ENCODE data around the gene XPO6. TPM values are rescaled to one million over a fixed set of nuclear protein-coding genes. Genes with fewer than 3 reads are reported as not detected.

The XPO6 gene
- total and polyA plus RNA-seq, 2 of the 13 experiments (the other 11 are each of a cell fraction or from before 2014, with no cell fraction given) = 109 to 129 TPM

DNA sequence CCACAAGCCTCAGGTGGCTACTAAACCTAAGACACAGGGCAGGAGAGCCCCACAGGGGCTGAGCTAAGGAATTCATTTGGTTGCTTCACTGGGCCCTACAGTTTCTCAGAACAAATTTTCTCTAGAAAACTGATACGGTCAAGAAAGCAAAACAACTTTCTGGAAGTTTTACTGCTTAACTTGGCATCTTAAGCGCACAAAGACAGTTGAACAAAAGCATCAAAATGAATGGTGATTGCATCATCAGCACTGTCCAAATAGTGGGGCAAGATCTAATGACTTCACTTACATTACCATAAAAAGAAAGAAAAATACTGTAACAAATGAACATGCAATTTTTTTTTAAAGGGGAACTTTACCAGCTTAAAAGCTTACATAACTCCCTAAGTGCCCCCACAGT is 47.6 kb downstream of the XPO6 start:
- ChIA-PET CTCF (ENCODE audit: low intra/inter-chr PET ratio, low total read pairs) (no interaction called here), POLR2A (no interaction called here)
- Histone ChIP-seq H3K9me3 (ENCODE audit: low read length) (no peaks in the 10 kb centered on the region), H4K20me1 (ENCODE audit: insufficient read depth, low read length) (no peaks in the 10 kb centered on the region), H3K9ac (ENCODE audit: insufficient read depth, low read depth, low read length) (no peak overlapping the region), H3K36me3 (replicated peaks in 1 of 2; ENCODE audit: control insufficient read depth in 1 of 2, insufficient read depth in 2 of 2, low read length in 2 of 2) (peaks cover 25 to 52% of the 10 kb centered on the region in 2 experiments), H3K4me3 (replicated peaks in 1 of 3; ENCODE audit: insufficient read depth in 1 of 3, low read depth in 2 of 3, low read length in 3 of 3) (no peak overlapping the region), H3K27ac (ENCODE audit: extremely low read length, insufficient read depth, low read length) (no peak overlapping the region), H2AFZ (ENCODE audit: low read length) (no peak overlapping the region), H3K79me2 (ENCODE audit: insufficient read depth, low read length) (peaks cover 3% of the 10 kb centered on the region), H3K27me3 (ENCODE audit: control insufficient read depth in 1 of 2, insufficient read depth in 2 of 2, low read length in 2 of 2) (no peaks in the 10 kb centered on the region), H3K4me1 (ENCODE audit: insufficient read depth, low read length) (peaks cover 10% of the 10 kb centered on the region), H3K4me2 (ENCODE audit: low read depth, low read length) (no peak overlapping the region)
- no peak for ATAC-seq
- FAIRE-seq = no peak
- WGBS (ENCODE audit: low lambda C conversion rate) = 87% methylated on average over 2 of the region's 2 CpGs
- in situ Hi-C loops (cut with HindIII; ENCODE audit: extremely low pct_ligation_motif_present, low pct_unique_long_range_greater_than_20kb) = no loop called here
- peak; percentile 32 for DNase-seq (ENCODE audit: low spot score)
- BruUV-seq (replicated peaks) = no TSS peak
- TF ChIP-seq POGZ (CRISPR knock-in tag; IDR thresholded peaks at IDR 0.05) (no peak), SOX6 (IDR thresholded peaks at IDR 0.05) (no peak), SOX6 (CRISPR knock-in tag; IDR thresholded peaks at IDR 0.05) (peak; percentile 41; the same call in 1 of the 2 replicates), CEBPG (CRISPR knock-in tag; IDR thresholded peaks at IDR 0.05) (peak; percentile 86), SOX13 (IDR thresholded peaks at IDR 0.05) (no peak), SOX13 (CRISPR knock-in tag; conservative IDR thresholded peaks at IDR 0.05 in 1 of 2, IDR thresholded peaks at IDR 0.05 in 1 of 2) (peak in 1 of 2 experiments; percentile 80; a peak in 2 of 4 replicates), GATAD2A (CRISPR knock-in tag; IDR thresholded peaks at IDR 0.05) (peak; percentile 38; the same call in 1 of the 2 replicates), SOX5 (CRISPR knock-in tag; IDR thresholded peaks at IDR 0.05; ENCODE audit: borderline replicate concordance) (peak; percentile 18; the same call in 1 of the 2 replicates), ATF7 (IDR thresholded peaks at IDR 0.05) (peak; percentile 83), ATF7 (CRISPR knock-in tag; IDR thresholded peaks at IDR 0.05) (no peak), CEBPB (IDR thresholded peaks at IDR 0.05; ENCODE audit: borderline replicate concordance, low read depth, low read length) (peak; percentile 96)
- TF ChIP-seq, protein P1, sequence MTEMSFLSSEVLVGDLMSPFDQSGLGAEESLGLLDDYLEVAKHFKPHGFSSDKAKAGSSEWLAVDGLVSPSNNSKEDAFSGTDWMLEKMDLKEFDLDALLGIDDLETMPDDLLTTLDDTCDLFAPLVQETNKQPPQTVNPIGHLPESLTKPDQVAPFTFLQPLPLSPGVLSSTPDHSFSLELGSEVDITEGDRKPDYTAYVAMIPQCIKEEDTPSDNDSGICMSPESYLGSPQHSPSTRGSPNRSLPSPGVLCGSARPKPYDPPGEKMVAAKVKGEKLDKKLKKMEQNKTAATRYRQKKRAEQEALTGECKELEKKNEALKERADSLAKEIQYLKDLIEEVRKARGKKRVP (CRISPR knock-in tag; IDR thresholded peaks at IDR 0.05) = peak in 1 of 2 experiments; percentile 76; a peak in 2 of 4 replicates
- TF ChIP-seq, protein P2, sequence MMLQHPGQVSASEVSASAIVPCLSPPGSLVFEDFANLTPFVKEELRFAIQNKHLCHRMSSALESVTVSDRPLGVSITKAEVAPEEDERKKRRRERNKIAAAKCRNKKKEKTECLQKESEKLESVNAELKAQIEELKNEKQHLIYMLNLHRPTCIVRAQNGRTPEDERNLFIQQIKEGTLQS (CRISPR knock-in tag; IDR thresholded peaks at IDR 0.05) = peak; percentile 53; the same call in 1 of the 2 replicates
- TF ChIP-seq, protein P3, sequence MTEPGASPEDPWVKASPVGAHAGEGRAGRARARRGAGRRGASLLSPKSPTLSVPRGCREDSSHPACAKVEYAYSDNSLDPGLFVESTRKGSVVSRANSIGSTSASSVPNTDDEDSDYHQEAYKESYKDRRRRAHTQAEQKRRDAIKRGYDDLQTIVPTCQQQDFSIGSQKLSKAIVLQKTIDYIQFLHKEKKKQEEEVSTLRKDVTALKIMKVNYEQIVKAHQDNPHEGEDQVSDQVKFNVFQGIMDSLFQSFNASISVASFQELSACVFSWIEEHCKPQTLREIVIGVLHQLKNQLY (CRISPR knock-in tag; IDR thresholded peaks at IDR 0.05) = no peak
- intact Hi-C loops (cut with micrococcal nuclease; ENCODE audit: unreplicated experiment) = no loop called here
